HPDE6-E6E7 (cell line): ENCODE results near the gene SPRY1.

Source experiments
- DNase-seq: peaks from one replicate; pipeline ENCODE4 v3.0.0; 2011; ENCODE audit warnings: missing footprints; ENCODE audit errors: extremely low spot score

Gene SPRY1

GRCh38 chr4:123409334-123409733 lies 12.7 kb downstream of the SPRY1 start:
- no peak for DNase-seq

GRCh38 chr4:123411514-123411913 lies 14.9 kb downstream of the SPRY1 start:
- DNase-seq = no peak

GRCh38 chr4:123412091-123412505 lies 15.5 kb downstream of the SPRY1 start:
- DNase-seq = no peak

GRCh38 chr4:123412700-123413512 lies 16.3 kb downstream of the SPRY1 start:
- DNase-seq = no peak

GRCh38 chr4:123415576-123415975 lies 19.0 kb downstream of the SPRY1 start:
- no peak for DNase-seq

- peak; percentile 26 for DNase-seq
These were observed 19.4 kb downstream of the SPRY1 start for GRCh38 chr4:123415977-123416376.

GRCh38 chr4:123417813-123418212 lies 21.2 kb downstream of the SPRY1 start:
- DNase-seq = no peak

GRCh38 chr4:123418351-123418931 lies 21.8 kb downstream of the SPRY1 start:
- peak; percentile 81 for DNase-seq

GRCh38 chr4:123419885-123420755 lies 23.5 kb downstream of the SPRY1 start:
- DNase-seq = no peak

- DNase-seq = no peak
These were observed 24.8 kb downstream of the SPRY1 start for GRCh38 chr4:123421227-123421936.

GRCh38 chr4:123421937-123422781 lies 25.6 kb downstream of the SPRY1 start:
- DNase-seq = no peak

- no peak for DNase-seq
These were observed 27.2 kb downstream of the SPRY1 start for GRCh38 chr4:123423819-123424218.

- DNase-seq = no peak
These were observed 31.4 kb downstream of the SPRY1 start for GRCh38 chr4:123427951-123428350.

GRCh38 chr4:123430031-123430430 lies 33.4 kb downstream of the SPRY1 start:
- DNase-seq = no peak

GRCh38 chr4:123430501-123430900 lies 33.9 kb downstream of the SPRY1 start:
- no peak for DNase-seq

GRCh38 chr4:123433573-123433972 lies 37.0 kb downstream of the SPRY1 start:
- no peak for DNase-seq

- DNase-seq = no peak
These were observed 37.4 kb downstream of the SPRY1 start for GRCh38 chr4:123433976-123434375.

- no peak for DNase-seq
These were observed 38.9 kb downstream of the SPRY1 start for GRCh38 chr4:123435246-123436113.

GRCh38 chr4:123438031-123438430 lies 41.4 kb downstream of the SPRY1 start:
- no peak for DNase-seq
